Caco-2 (cell line): ENCODE results near the gene AOX1. TPM values are rescaled to one million over a fixed set of nuclear protein-coding genes. Genes with fewer than 3 reads are reported as not detected.
"Not testable (repeated sequence)": the region's sequence is repeated elsewhere in the genome, so short reads cannot be mapped to it uniquely, and the experiment has no call there.

Source experiments
- BruUV-seq: library from RNA; stranded (reverse); fragments of 400-500 nt; replicated peaks from 2 replicates; lab custom pipeline; 2021; lab: Mats Ljungman, UMichigan
- CTCF ChIA-PET: fragments of 300-600 bp; sonication (Branson Sonifier 250); formaldehyde crosslinking; loops from one replicate; lab custom pipeline; 2022; ENCODE audit warnings: antibody characterized with exemption; lab: Charles Lee
- POLR2A ChIA-PET: fragments of 300-600 bp; sonication (Branson Sonifier 250); formaldehyde crosslinking; loops from one replicate; lab custom pipeline; 2022; ENCODE audit warnings: antibody characterized with exemption; lab: Charles Lee
- DNase-seq, 2 experiments: peaks; one replicate each; pipeline versions ENCODE4 v3.0.0 to v3.0.0-alpha.2; 2020 to 2022
- H3K27me3 ChIP-seq: replicated peaks from 2 replicates; pipeline ENCODE4 v1.6.0; 2011; ENCODE audit warnings: low read length; ENCODE audit not compliant: control insufficient read depth, insufficient read depth
- H3K36me3 ChIP-seq: 2 replicates; pipeline ENCODE4 v1.5.1; 2011; ENCODE audit warnings: low read length; ENCODE audit not compliant: control insufficient read depth, insufficient read depth
- H3K4me1 ChIP-seq: fragments of 250-450 bp; sonication (Bioruptor Pico); 2 replicates; pipeline ENCODE4 v1.5.1; 2020; ENCODE audit warnings: mild to moderate bottlenecking
- H3K4me3 ChIP-seq: 2 replicates; pipeline ENCODE4 v1.5.1; 2011; ENCODE audit warnings: low read depth, mild to moderate bottlenecking, control low read depth, low read length
- H3K9me3 ChIP-seq: fragments of 250-450 bp; sonication (Bioruptor Pico); 2 replicates; pipeline ENCODE4 v1.5.1; 2020; ENCODE audit warnings: mild to moderate bottlenecking, moderate library complexity
- H3K27ac Mint-ChIP-seq: one replicate; pipeline ENCODE4 v1.8.0; 2022; ENCODE audit warnings: mixed read lengths; ENCODE audit not compliant: unreplicated experiment
- H3K27me3 Mint-ChIP-seq: one replicate; pipeline ENCODE4 v1.8.0; 2022; ENCODE audit warnings: mixed read lengths; ENCODE audit not compliant: insufficient read depth, unreplicated experiment
- H3K36me3 Mint-ChIP-seq: one replicate; pipeline ENCODE4 v1.8.0; 2022; ENCODE audit warnings: mild to moderate bottlenecking, mixed read lengths; ENCODE audit not compliant: insufficient read depth, unreplicated experiment
- H3K4me1 Mint-ChIP-seq: one replicate; pipeline ENCODE4 v1.8.0; 2022; ENCODE audit warnings: low read depth, mixed read lengths; ENCODE audit not compliant: unreplicated experiment
- H3K4me3 Mint-ChIP-seq: one replicate; pipeline ENCODE4 v1.8.0; 2022; ENCODE audit warnings: mild to moderate bottlenecking, moderate library complexity, mixed read lengths; ENCODE audit not compliant: unreplicated experiment
- H3K9me3 Mint-ChIP-seq: one replicate; pipeline ENCODE4 v1.8.0; 2022; ENCODE audit warnings: mixed read lengths; ENCODE audit not compliant: unreplicated experiment
- intact Hi-C: fragments of 100-400 bp; cut with micrococcal nuclease; formaldehyde crosslinking; loops from one replicate; pipeline ENCODE4 v1.10.0; 2022; ENCODE audit not compliant: unreplicated experiment
- total RNA-seq: library from RNA; stranded (reverse); gene quantifications from 2 replicates; pipeline ENCODE4 v1.2.3, GENCODE V29; 2022
- TF ChIP-seq, protein P1 (sequence below), 2 experiments: fragments of 200-600 bp in 1 of 2; IDR thresholded peaks; 1 replicate in 1 of 2; 2 replicates in 1 of 2; pipeline versions ENCODE4 v1.5.1 to v1.8.0; 2011 to 2022; ENCODE audit warnings: antibody characterized with exemption in 1 of 2, control low read depth in 1 of 2, inconsistent platforms in 1 of 2, low read depth in 1 of 2, low read length in 1 of 2, mild to moderate bottlenecking in 1 of 2, moderate library complexity in 1 of 2; ENCODE audit not compliant: insufficient read depth in 1 of 2, severe bottlenecking in 1 of 2, unreplicated experiment in 1 of 2

AOX1 gene
- total RNA-seq, 1 experiment from 2014 or later: 0.79 TPM

DNA sequence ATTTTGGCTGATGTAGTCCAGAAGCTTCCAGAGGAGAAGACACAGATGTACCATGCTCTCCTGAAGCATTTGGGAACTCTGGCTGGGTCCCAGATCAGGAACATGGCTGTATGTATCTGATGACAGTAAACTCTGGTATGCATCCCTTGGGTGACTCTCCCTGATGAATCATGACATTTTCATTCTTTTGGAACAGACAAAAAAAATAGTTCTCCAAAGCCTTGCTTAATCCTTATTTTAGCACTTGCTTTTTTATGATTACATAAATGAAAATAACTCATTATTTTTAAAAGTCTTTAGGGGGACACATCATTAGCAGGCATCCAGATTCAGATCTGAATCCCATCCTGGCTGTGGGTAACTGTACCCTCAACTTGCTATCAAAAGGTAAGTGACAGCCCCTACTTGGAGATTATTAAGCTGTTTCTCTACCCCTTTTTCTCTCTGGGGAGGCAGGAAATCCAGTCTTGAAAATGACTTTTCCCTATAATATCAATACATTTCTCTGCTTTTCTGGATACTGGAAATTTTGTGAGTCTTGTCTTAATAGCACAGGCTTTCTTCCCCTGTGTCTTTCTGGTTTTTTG is 23.3 kb downstream of the AOX1 start:
- ChIA-PET CTCF (interaction anchor here (1.2 kb wide), 1 partner anchor 99 kb away, joined by 3 read pairs; the partner anchor contains the start of gene KCTD18), POLR2A (no interaction called here)
- peaks cover 4% of the 10 kb centered on the region for H3K4me1 Mint-ChIP-seq
- H3K4me3 Mint-ChIP-seq: no peak overlapping the region
- Histone ChIP-seq H3K27me3 (no peaks in the 10 kb centered on the region), H3K9me3 (no peaks in the 10 kb centered on the region), H3K36me3 (no peaks in the 10 kb centered on the region), H3K4me1 (peaks cover 4% of the 10 kb centered on the region), H3K4me3 (no peak overlapping the region)
- peaks cover 5% of the 10 kb centered on the region for H3K36me3 Mint-ChIP-seq
- no TSS peak for BruUV-seq
- peaks cover 9% of the 10 kb centered on the region for H3K9me3 Mint-ChIP-seq
- intact Hi-C loops: no loop called here
- TF ChIP-seq, protein P1, sequence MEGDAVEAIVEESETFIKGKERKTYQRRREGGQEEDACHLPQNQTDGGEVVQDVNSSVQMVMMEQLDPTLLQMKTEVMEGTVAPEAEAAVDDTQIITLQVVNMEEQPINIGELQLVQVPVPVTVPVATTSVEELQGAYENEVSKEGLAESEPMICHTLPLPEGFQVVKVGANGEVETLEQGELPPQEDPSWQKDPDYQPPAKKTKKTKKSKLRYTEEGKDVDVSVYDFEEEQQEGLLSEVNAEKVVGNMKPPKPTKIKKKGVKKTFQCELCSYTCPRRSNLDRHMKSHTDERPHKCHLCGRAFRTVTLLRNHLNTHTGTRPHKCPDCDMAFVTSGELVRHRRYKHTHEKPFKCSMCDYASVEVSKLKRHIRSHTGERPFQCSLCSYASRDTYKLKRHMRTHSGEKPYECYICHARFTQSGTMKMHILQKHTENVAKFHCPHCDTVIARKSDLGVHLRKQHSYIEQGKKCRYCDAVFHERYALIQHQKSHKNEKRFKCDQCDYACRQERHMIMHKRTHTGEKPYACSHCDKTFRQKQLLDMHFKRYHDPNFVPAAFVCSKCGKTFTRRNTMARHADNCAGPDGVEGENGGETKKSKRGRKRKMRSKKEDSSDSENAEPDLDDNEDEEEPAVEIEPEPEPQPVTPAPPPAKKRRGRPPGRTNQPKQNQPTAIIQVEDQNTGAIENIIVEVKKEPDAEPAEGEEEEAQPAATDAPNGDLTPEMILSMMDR (IDR thresholded peaks at IDR 0.05; ENCODE audit: insufficient read depth in 1 of 2, low read depth in 1 of 2, low read length in 1 of 2, severe bottlenecking in 1 of 2, unreplicated experiment in 1 of 2): no peak
- no peaks in the 10 kb centered on the region for H3K27me3 Mint-ChIP-seq
- no peak for DNase-seq
- no peak overlapping the region for H3K27ac Mint-ChIP-seq

GRCh38 chr2:200610217-200610616 is 24.4 kb downstream of the AOX1 start:
- H3K4me1 ChIP-seq, H3K4me3 ChIP-seq, H3K9me3 Mint-ChIP-seq, H3K4me1 Mint-ChIP-seq, H3K27me3 Mint-ChIP-seq, POLR2A ChIA-PET, H3K27ac Mint-ChIP-seq, H3K27me3 ChIP-seq, BruUV-seq, intact Hi-C loops, H3K36me3 ChIP-seq, H3K9me3 ChIP-seq, H3K4me3 Mint-ChIP-seq, H3K36me3 Mint-ChIP-seq, DNase-seq: not testable (repeated sequence)
- CTCF ChIA-PET: interaction anchor here (1.2 kb wide), 1 partner anchor 101 kb away, joined by 3 read pairs; the partner anchor contains the start of gene KCTD18

DNA sequence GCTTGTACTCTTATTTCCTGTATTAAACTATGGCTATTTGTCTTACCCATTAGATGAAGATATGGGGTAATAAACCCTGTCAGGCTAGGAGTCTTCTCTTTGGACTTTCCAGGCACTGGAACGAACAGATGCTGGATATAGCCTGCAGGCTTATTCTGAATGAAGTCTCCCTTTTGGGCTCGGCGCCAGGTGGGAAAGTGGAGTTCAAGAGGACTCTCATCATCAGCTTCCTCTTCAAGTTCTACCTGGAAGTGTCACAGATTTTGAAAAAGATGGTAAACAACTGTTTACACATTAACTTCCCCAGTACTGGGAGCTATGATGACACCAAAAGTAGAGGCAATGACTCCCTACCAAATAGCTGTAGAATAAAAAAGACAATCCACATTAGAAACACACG is 27.9 kb downstream of the AOX1 start:
- no peaks in the 10 kb centered on the region for H3K36me3 Mint-ChIP-seq
- H3K9me3 ChIP-seq: no peaks in the 10 kb centered on the region
- no peak overlapping the region for H3K27ac Mint-ChIP-seq
- TF ChIP-seq, protein P1 (IDR thresholded peaks at IDR 0.05; ENCODE audit: insufficient read depth in 1 of 2, low read depth in 1 of 2, low read length in 1 of 2, severe bottlenecking in 1 of 2, unreplicated experiment in 1 of 2): no peak
- no peaks in the 10 kb centered on the region for H3K27me3 Mint-ChIP-seq
- BruUV-seq: no TSS peak
- no peak overlapping the region for H3K4me3 Mint-ChIP-seq
- no peaks in the 10 kb centered on the region for H3K27me3 ChIP-seq
- no peak overlapping the region for H3K4me3 ChIP-seq
- H3K9me3 Mint-ChIP-seq: no peaks in the 10 kb centered on the region
- POLR2A ChIA-PET: no interaction called here
- intact Hi-C loops: no loop called here
- H3K4me1 Mint-ChIP-seq: no peaks in the 10 kb centered on the region
- no peaks in the 10 kb centered on the region for H3K36me3 ChIP-seq
- DNase-seq: no peak
- H3K4me1 ChIP-seq: no peaks in the 10 kb centered on the region
- CTCF ChIA-PET: no interaction called here
